NK-92 (cell line): ENCODE measurements around the gene PCSK9.

ENCODE experiments used
- DNase-seq: peaks from one replicate; lab custom pipeline; 2025; ENCODE audit not compliant: unreplicated experiment; lab: John Stamatoyannopoulos, UW

Gene PCSK9

DNA sequence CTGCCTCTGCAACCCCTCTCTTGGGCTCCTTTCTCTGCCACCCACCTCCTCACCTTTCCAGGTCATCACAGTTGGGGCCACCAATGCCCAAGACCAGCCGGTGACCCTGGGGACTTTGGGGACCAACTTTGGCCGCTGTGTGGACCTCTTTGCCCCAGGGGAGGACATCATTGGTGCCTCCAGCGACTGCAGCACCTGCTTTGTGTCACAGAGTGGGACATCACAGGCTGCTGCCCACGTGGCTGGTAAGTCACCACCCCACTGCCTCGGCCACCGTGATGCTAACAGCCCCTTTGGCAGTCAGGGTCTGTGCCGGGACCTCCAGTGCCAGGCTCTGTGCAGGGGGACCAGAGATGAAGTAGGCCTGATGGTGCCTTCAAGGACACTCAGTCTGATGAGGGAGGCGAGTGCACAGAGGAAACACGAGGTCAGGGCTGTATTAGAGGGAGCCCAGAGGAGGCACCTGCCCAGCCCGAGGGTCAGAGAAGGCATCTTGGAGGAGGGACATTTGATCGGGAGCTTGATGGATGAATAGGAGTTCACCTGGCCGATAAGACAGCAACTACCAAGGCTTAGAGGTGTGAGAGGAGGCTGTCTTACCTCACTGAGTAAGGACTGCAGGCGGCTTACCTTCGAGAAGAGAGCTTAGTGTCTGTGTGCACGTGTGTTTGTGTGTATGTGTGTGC, 18.1 kb downstream of the PCSK9 start:
- DNase-seq, result no peak

DNA sequence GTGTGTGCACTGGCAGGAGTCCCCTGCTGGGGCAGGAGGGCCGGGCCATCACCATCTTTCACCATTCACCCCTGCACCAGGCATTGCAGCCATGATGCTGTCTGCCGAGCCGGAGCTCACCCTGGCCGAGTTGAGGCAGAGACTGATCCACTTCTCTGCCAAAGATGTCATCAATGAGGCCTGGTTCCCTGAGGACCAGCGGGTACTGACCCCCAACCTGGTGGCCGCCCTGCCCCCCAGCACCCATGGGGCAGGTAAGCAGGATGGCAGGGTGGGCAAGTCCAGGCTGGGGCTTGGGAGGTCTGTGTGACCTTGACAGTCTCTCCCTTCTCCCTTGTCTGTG, 18.6 kb downstream of the PCSK9 start:
- no peak for DNase-seq

DNA sequence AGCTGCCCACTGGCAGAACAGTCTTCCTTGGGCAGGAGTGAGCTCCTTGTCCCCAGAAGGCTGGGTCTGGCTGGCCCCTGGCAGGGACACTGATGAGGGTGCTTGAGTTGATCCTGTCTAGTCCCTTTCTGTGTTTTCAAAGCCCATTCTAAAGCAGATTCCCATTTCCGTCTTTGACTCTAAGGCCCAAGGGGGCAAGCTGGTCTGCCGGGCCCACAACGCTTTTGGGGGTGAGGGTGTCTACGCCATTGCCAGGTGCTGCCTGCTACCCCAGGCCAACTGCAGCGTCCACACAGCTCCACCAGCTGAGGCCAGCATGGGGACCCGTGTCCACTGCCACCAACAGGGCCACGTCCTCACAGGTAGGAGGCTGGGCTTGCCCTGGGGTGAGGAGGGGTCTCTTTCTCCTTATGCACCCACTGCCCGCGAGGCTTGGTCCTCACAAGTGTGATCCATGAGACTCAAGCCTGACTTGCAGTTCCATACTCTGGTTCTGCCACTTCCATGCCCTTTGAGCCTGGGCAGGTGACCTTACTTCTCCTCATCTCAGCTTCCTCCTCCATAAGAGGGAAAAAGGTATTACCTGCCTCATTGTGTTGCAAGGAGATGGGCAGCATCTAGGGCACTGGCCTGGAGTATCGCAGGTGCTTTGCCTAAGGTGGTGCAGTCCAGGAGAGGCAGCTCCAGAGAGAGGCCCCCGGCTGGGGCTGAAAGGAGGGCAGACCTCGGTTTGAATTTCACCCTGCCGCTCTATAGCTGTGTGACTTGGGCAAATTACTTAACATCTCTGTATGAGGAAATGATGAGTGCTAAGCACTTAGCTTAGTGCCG, 20.2 kb downstream of the PCSK9 start:
- no peak for DNase-seq

DNA sequence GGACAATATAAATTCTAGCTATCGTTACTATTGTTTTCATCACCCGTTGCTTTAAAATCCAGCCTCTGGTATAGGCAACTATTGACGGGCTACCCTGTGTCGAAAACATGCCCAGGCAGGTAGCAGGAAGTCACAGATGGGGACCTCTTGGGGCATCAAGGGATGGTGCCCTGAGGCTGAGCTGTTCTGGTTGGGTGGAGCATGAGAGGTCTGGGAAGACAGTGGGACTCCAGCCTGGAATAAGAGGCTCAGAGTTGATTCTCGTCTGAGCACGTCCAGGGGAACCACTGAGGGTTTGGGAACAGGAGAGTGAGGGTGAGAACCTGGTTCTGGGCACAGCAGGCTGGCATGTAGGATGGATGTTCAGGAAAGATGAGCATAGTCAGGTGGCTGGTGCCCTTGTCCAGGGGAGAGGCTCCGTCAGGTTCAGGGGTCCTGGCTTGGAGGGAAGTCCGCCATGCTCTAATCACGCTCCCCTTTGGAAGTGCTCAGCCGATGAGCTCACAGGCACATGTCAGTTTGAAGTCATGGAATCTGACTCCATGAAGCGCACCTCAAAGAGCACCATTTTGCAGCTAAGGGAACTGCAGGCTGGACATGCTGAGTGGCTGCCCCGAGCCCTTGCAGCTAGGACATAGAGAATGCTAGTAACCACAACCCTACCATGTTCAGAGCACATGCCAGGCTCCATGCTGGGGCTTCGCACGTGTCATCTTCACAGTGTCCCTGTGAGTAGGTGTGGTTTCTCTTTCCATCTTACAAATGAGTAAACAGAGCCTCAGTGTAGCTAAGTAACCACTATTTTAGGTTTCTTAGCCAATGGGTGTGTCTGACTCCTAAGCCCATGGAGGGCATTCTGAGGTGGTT, 21.0 kb downstream of the PCSK9 start:
- DNase-seq, result no peak

DNA sequence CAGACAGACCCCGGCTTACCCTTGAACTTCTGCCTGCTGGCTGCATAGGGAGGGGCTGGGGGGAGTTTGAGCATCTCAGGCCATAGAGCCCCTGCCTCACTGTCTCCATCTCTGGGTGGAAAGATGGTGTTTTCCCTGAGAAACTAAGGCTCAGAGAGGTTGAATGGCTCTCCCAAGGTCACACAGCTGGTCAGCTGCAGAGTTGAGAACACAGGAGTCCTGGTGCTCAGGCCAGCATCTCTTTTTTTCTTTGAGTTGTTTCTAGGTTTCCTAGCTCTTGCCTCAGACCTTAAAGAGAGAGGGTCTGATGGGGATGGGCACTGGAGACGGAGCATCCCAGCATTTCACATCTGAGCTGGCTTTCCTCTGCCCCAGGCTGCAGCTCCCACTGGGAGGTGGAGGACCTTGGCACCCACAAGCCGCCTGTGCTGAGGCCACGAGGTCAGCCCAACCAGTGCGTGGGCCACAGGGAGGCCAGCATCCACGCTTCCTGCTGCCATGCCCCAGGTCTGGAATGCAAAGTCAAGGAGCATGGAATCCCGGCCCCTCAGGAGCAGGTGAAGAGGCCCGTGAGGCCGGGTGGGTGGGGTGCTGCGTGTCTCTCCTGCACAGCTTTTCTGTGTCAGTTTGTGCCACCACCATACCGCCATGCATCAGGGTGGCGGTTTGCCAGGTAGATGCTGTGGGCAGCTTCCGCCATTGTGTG, 21.8 kb downstream of the PCSK9 start:
- DNase-seq, result no peak

DNA sequence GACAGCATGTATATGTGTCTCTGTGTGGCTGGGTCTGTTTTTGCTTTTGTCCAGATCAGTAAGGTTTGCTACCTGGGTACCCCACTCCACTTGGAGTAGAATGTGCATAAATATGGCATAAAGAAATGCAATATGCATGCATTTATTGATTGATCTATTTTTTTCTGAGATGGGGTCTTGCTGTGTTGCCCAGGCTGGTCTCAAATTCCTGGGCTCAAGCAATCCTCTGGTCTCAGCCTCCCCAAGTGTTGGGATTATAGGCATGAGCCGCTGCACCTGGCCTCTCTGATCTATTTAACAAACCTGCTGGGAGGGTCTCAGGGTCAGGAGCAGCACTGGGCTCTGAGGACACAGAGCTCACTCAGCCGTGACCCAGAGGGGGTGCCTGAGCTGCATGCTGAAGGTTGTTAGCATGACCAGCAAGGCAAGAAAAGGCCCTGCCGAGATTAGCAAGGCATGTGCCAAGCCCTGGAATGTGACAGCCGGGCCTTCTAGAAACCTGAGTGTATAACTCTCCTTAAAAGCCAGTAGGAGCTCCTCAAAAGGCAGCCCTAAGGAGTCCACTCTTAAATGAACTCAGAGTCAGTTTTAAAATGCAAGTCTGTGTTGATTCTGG, 22.5 kb downstream of the PCSK9 start:
- no peak for DNase-seq

DNA sequence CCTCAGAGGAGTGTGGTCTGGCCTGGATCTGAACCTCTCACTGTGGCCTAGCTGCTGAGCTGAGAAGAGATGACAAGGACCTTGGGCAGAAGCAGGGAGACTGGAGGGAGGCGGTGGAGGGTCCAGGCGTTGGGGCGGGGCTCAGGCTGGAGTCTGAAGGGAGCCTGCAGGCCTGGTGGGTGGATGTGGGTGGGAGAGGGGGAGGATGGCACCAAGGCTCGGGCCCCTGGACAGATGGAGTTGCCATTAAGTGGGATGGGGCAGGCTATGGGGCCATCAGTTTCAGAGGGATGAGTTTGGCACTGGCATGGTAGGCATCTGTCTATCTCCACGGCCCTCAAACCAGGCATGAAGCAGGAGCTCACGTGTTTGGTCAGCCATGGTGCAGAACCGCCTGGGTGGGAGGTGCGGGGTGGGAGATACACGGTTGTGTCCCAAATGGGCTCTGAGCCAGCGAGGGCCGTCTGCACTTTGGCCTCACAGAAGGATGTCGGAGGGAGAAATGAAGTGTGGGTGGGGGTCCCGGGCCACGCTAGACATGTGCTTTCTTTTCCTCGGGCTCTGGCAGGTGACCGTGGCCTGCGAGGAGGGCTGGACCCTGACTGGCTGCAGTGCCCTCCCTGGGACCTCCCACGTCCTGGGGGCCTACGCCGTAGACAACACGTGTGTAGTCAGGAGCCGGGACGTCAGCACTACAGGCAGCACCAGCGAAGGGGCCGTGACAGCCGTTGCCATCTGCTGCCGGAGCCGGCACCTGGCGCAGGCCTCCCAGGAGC, 23.6 kb downstream of the PCSK9 start:
- no peak for DNase-seq

DNA sequence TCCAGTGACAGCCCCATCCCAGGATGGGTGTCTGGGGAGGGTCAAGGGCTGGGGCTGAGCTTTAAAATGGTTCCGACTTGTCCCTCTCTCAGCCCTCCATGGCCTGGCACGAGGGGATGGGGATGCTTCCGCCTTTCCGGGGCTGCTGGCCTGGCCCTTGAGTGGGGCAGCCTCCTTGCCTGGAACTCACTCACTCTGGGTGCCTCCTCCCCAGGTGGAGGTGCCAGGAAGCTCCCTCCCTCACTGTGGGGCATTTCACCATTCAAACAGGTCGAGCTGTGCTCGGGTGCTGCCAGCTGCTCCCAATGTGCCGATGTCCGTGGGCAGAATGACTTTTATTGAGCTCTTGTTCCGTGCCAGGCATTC, 24.2 kb downstream of the PCSK9 start:
- DNase-seq, result no peak

DNA sequence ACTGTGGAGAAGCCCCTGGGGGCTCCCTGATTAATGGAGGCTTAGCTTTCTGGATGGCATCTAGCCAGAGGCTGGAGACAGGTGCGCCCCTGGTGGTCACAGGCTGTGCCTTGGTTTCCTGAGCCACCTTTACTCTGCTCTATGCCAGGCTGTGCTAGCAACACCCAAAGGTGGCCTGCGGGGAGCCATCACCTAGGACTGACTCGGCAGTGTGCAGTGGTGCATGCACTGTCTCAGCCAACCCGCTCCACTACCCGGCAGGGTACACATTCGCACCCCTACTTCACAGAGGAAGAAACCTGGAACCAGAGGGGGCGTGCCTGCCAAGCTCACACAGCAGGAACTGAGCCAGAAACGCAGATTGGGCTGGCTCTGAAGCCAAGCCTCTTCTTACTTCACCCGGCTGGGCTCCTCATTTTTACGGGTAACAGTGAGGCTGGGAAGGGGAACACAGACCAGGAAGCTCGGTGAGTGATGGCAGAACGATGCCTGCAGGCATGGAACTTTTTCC, 24.8 kb downstream of the PCSK9 start:
- no peak for DNase-seq

DNA sequence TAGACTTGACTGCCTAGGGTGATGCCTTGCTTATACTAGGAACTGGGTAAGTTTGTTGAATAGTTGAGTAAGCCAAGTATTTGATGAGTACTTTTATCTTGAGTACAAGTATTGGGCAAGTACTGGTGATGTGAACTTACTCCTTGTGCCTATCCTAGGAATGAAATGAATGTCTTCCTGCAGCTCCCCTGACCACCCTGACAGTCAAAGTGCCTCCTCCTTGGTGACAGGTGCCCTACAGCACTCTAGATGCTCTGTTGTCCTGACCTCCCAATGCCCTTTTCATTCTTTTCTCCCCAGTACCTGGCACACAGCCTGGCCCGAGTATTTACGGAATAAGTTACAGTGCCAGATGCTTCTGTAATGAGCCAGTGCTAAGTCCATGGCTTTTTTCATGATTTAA, 25.5 kb downstream of the PCSK9 start:
- no peak for DNase-seq

DNA sequence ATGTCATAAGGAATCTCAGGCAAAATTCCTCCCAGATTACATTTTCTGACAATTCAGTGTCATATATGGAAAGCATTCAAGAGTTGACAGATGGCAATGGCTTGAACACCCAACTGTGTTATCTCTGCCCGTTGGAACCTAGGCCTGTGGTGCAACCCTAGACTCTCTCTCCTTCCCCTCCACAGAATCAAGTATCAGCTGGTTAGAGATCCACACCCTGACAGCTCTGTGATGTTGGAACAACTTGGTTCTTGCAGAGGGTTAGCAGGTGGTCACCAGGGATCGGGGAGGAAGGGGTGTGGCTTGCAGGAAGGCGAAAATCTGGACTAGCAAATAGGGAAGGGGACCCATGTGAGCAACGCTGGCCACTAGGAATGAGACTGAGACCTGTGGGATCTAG, 26.3 kb downstream of the PCSK9 start:
- no peak for DNase-seq

DNA sequence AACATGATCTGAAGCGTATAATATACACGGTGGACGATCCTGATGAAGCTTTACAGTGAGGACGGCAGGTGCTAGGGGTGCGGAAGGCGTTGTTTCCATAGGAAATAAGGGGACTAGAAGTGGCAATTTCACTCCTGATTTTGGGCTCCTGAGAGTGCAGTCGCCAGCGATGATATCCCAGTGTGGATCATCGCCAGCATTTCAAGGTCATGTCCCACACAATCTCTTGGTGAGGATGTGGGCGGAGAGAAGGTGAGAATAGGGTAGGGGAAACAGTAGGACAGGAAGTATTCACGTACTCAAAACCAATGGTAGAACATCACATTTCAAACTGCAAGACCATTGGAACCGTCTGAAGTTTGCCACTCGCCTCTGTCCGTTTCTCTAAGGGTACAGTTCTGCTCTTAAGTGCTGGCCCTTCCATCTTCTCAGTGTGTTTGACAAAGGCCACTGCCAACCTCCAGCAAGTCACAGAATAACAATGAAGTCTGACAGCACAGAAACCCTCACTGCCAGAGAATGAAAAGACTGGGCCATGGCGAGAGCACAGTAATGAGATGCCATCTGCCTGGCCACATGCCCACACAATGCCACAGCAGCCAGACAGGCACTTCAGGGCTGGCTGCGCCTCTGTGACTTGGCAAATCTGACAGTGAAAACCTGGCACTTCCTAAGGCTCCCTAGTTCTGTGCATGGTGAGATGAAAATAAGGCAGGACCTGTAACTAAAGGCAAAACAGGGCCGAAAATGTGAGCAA, 27.9 kb downstream of the PCSK9 start:
- DNase-seq, result no peak

DNA sequence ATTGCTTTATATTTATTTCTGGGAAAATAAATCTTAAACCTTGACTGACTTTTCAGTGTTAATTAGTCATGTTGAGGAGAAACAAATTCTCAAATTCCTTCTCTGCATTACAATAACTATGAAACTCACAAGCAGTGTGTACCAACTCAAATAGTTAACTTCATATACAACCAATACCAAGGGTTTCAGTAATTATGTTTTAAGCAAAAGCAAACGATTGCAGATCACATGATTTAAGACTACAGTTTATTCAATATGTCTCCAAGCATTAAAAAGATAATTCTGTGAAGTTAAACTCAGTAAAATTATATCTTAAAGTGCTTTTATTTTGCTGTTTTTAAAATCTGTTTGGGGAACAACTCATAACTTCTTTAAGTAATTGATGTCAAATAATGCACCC, 28.6 kb downstream of the PCSK9 start:
- no peak for DNase-seq

DNA sequence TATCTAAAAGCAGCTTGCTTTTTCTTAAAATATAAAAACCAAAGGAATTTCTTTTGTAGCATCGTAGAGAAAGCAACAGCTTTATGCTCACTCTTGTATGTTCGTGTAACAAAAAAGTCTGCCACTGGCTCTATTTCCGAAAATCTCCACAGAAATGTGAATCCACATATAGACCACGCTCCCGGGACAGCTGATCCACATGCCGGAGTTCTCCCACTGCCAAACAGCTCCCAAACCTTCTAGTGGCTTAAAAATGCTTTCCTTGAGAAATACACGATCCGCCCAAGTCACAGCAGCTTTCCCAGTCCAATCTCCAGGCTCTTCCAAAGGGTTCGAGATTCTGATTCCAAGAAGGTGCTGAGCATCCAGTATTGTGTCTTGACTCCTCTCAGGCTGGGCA, 29.3 kb downstream of the PCSK9 start:
- DNase-seq, result no peak

DNA sequence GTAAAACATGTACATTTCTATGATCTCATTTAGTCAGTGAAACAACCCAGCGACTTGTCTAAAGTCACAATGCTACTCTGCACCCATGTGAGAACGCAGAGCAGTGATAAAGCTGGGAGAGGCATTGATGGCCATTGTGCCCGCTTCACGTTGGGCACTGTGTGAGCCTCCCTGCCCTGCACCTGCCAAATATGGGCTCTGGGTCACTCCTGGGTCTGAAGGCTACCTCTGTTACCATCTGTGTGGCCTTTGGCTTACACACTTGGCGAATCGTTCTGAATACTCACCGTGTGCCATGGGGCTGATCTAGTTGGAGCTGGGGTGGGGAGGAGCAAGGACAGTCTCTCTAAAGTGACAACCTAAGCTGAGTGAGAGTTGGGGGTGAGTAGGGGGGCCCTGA, 29.9 kb downstream of the PCSK9 start:
- no peak for DNase-seq

DNA sequence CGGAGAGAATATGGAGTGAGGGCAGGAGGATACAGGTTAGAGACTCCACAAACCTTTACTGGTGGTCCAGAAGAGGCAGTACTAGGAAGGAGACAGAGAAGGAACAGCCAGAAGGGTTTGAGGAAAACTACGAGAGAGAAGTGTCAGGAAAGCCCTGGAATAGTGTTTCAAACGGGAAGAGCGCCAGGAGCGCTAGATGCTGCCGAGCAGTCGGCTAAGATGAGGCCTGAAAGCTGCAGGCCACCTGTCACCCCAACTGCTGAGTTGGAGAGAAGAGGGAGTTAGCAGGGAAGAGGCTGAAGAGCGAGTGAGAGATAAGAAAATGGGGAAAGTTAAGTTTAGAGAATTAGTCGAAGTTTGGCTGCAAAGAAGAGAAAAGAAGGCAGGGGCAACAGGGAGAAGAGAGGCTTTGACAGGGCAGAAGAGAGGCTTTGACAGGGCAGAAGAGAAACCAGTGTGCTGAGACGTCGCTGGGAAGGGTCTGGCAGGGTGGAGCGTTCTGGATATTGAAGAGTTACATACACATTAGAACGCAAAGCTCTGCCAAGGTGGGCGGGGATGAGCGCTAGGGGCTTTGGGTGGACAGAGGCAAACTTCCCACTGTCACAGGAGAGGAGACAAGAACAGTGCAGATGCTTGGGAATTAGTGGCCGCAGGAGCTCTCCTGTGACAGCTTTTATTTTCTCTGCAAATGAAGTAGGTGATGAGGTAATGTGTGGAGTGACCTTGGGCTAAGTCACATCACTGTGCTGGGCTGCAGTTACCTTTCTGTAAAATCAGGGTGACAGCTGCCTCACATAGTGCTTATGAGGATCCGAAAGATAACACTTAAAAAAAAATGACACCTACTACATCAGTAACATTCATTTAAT, 31.2 kb downstream of the PCSK9 start:
- DNase-seq, result no peak

DNA sequence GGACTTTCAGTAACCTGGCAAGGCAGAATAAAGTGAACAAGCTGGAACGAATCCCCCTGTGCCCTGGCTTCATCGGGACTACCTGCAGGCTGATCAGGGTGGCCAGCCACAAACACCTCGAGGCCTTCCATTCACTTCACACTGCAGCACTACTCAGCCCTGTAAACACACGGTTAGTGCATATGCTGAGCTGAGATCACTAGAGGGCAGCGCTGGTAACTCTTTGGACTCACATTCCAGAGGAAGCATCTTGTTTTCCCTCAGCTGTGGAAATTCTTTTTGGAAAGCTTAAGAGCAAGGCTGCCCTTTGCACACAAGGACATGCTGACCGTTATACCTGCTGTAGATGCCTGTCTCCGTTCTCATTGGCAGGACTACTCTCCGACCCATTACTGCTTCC, 32.1 kb downstream of the PCSK9 start:
- DNase-seq, result no peak

DNA sequence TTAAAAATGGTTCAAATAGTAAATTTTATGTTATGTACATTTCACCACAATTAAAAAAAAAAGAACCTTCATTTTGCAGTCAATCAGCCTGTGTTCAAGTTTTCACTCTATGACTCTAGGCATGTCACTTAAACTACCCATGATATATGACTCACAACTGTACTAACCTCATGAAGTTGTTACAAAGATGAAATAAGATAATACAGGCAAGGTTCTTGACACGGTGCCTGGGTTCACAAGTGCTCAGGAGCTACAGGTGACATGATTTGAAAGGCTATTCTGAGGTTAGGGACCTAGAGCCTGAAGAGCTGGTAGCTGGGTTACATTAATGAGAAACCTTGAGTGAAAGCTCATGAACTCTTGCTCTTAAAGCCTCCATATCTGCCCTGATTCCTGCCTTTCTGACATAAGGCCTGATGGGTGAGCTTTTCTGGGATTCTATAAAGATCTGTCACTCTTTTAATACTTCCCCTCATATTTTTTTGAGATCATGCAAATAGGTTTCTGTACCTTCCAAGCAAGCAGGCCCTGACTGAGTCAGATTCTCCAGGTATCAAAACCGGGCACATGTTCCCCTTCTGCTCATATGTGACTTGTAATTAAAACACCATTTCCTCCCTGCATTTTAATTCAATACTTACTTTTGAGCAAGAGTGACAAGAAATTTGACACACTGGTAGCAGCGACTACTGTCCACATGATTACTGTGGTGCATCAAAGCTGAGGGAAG, 34.0 kb downstream of the PCSK9 start:
- no peak for DNase-seq
